Right lobe of liver (tissue), 6 donors: ENCODE data around the gene CHMP1A. TPM values are rescaled to one million over a fixed set of nuclear protein-coding genes. Genes with fewer than 3 reads are reported as not detected.
A peak's percentile ranks its signal among the peaks of the same experiment; 100 is the strongest.

Experiments
- ATAC-seq, 4 donors: fragments of 200-7000 bp; cut with Tn5 transposase; one replicate each; pipeline ENCODE4 v1.9.1; 2020; ENCODE audit warnings: mild to moderate bottlenecking in 4 of 4, moderate library complexity in 4 of 4
- DNase-seq, 3 donors: peaks; one replicate each; pipeline ENCODE4 v3.0.0-alpha.2; 2020
- H3K27ac ChIP-seq, 3 donors: fragments of 200-600 bp; one replicate each; pipeline ENCODE4 v1.8.0; 2022
- H3K27me3 ChIP-seq, 2 donors: fragments of 200-600 bp; one replicate each; pipeline ENCODE4 v1.8.0; 2022
- H3K36me3 ChIP-seq, 4 donors: fragments of 200-600 bp; sonication (generic) in 1 of 4; one replicate each; pipeline versions ENCODE4 v1.5.1 to v1.8.0; 2017 to 2022; ENCODE audit warnings: control low read depth in 1 of 4
- H3K4me1 ChIP-seq, 4 donors: fragments of 200-600 bp; sonication (generic) in 1 of 4; one replicate each; pipeline versions ENCODE4 v1.5.1 to v1.8.0; 2017 to 2022; ENCODE audit warnings: control low read depth in 1 of 4
- H3K4me3 ChIP-seq, 3 donors: fragments of 200-600 bp; one replicate each; pipeline ENCODE4 v1.8.0; 2022
- H3K9me3 ChIP-seq, 4 donors: fragments of 200-600 bp; sonication (generic) in 1 of 4; one replicate each; pipeline versions ENCODE4 v1.5.1 to v1.8.0; 2017 to 2022; ENCODE audit warnings: control low read depth in 1 of 4
- POLR2A ChIP-seq: fragments of 450-650 bp; IDR thresholded peaks from one replicate; pipeline ENCODE4 v1.6.1; 2017; ENCODE audit warnings: antibody characterized with exemption, mild to moderate bottlenecking
- WGBS: methylation state at CpG from one replicate; pipeline ENCODE4 v1.1.6; 2018; ENCODE audit warnings: low coverage, low lambda C conversion rate; ENCODE audit not compliant: insufficient coverage; ENCODE audit errors: missing lambda C conversion rate; 5-methylcytosine and 5-hydroxymethylcytosine counted together
- intact Hi-C, 2 donors: fragments of 100-400 bp; cut with DNase I; formaldehyde crosslinking; loops; one replicate each; pipeline versions ENCODE4 v1.11.2 to v1.14.1; 2022
- total RNA-seq, 6 experiments: library from RNA; depleted of rRNA in 2 of 6; stranded (reverse); fragments of >200 nt in 2 of 6; fragmentation: NEBNext Ultra II Directional in 3 of 6; extraction: Animal tissue kit (Norgen Biotek cat#: 25700) in 3 of 6; gene quantifications; one replicate each; pipeline versions ENCODE4 v1.1.0 to v1.2.4, GENCODE V29; 2016 to 2023
- TF ChIP-seq, protein P1 (sequence below), 4 donors: fragments of 200-600 bp in 3 of 4; fragments of 450-650 bp in 1 of 4; IDR thresholded peaks; one replicate each; pipeline versions ENCODE4 v1.5.1 to v1.8.0; 2016 to 2022; ENCODE audit warnings: antibody characterized with exemption in 4 of 4, mild to moderate bottlenecking in 2 of 4
- donor health status: DM: no; HTN: yes; CAD: no.
- donor health status: DM: no; HTN: no; CAD: no.
- donor health status: DM: no; HTN: no; CAD: no.
- donor health status: DM: no; HTN: yes; CAD: no.
- donor health status: DM: no; HTN: yes; CAD: no.

The CHMP1A gene
- total RNA-seq, 6 experiments from 2014 or later: 27.2 to 42.3 (median 33.1) TPM

GRCh38 chr16:89605186-89605970 lies 52.1 kb downstream of the CHMP1A start:
- intact Hi-C loops: no loop called here
- 60% methylated on average over 1 of the region's 34 CpGs for WGBS

DNA sequence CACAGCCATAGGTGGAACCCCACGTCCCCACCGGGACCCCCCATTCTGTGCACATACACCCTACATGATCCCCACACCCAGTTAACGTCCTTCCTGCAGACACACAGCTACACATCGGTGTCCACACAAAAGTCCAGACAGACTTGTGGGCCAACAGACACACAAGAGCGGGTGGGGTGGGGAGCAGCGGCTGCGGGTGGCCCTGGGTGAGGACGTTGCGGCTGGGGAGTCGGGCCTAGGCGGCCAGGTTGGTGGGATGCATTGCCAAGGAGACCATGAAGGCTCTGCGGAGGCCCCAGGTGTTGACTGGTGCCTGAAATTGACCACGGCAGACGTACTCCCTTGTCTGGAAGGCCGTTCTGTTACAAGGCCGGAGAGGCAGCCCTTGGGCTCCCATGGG lies 52.7 kb downstream of the CHMP1A start:
- Histone ChIP-seq H3K36me3 (no peaks in the 10 kb centered on the region), H3K4me3 (no peak overlapping the region), H3K27me3 (no peaks in the 10 kb centered on the region), H3K27ac (no peak overlapping the region), H3K4me1 (no peaks in the 10 kb centered on the region), H3K9me3 (no peaks in the 10 kb centered on the region)
- 69% methylated on average over 7 of the region's 16 CpGs for WGBS
- no peak for ATAC-seq
- DNase-seq: no peak
- TF ChIP-seq, protein P1, sequence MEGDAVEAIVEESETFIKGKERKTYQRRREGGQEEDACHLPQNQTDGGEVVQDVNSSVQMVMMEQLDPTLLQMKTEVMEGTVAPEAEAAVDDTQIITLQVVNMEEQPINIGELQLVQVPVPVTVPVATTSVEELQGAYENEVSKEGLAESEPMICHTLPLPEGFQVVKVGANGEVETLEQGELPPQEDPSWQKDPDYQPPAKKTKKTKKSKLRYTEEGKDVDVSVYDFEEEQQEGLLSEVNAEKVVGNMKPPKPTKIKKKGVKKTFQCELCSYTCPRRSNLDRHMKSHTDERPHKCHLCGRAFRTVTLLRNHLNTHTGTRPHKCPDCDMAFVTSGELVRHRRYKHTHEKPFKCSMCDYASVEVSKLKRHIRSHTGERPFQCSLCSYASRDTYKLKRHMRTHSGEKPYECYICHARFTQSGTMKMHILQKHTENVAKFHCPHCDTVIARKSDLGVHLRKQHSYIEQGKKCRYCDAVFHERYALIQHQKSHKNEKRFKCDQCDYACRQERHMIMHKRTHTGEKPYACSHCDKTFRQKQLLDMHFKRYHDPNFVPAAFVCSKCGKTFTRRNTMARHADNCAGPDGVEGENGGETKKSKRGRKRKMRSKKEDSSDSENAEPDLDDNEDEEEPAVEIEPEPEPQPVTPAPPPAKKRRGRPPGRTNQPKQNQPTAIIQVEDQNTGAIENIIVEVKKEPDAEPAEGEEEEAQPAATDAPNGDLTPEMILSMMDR (IDR thresholded peaks at IDR 0.05): no peak
- TF ChIP-seq POLR2A: no peak
- intact Hi-C loops: no loop called here

More at GRCh38 chr16:89605186-89605970, 52.1 kb downstream of the CHMP1A start:
- H3K4me1 ChIP-seq: no peaks in the 10 kb centered on the region
- no peaks in the 10 kb centered on the region for H3K27me3 ChIP-seq
- no peaks in the 10 kb centered on the region for H3K9me3 ChIP-seq
- no peak overlapping the region for H3K27ac ChIP-seq
- no peaks in the 10 kb centered on the region for H3K36me3 ChIP-seq
- TF ChIP-seq, protein P1 (IDR thresholded peaks at IDR 0.05): no peak
- no peak for TF ChIP-seq POLR2A
- H3K4me3 ChIP-seq: no peak overlapping the region
- ATAC-seq: no peak
- DNase-seq: no peak

DNA sequence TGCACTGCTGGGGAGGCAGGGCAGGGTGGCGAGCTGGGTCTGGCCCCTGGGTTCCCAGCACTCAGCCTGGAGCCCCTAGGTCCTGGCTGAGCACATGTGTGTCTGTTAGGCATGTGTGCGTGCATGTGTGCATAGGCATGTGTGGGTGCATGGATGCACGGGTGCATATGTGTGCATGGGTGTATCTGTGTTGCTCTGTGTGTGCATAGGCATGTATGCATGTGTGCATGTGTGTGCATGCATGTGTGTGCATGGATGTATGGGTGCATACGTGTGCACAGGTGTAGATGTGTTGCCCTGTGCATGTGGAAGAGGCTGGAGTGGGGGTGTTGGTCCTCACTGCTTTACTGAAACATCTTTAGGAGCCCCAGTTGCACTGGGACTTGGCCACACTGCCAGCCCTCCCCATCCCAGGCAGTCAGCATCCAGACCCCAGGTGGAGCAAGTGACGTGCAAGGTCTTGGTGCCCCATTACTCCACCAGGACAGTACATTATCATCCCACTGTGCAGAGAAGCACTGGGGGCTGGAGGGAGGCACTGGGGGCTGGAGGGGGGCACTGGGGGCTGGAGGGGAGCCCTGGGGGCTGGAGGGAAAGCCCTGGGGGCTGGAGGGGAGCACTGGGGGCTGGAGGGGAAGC lies 54.4 kb downstream of the CHMP1A start:
- Histone ChIP-seq H3K36me3 (no peaks in the 10 kb centered on the region), H3K27ac (no peak overlapping the region), H3K4me1 (no peaks in the 10 kb centered on the region), H3K4me3 (no peak overlapping the region), H3K9me3 (no peaks in the 10 kb centered on the region), H3K27me3 (no peaks in the 10 kb centered on the region)
- peak in 2 of 4 donors; percentile 8 to 12 for ATAC-seq
- TF ChIP-seq, protein P1 (IDR thresholded peaks at IDR 0.05): no peak
- no peak for TF ChIP-seq POLR2A
- WGBS: no CpG with 5 or more reads among the region's 5 CpGs
- intact Hi-C loops: no loop called here
- DNase-seq: no peak

DNA sequence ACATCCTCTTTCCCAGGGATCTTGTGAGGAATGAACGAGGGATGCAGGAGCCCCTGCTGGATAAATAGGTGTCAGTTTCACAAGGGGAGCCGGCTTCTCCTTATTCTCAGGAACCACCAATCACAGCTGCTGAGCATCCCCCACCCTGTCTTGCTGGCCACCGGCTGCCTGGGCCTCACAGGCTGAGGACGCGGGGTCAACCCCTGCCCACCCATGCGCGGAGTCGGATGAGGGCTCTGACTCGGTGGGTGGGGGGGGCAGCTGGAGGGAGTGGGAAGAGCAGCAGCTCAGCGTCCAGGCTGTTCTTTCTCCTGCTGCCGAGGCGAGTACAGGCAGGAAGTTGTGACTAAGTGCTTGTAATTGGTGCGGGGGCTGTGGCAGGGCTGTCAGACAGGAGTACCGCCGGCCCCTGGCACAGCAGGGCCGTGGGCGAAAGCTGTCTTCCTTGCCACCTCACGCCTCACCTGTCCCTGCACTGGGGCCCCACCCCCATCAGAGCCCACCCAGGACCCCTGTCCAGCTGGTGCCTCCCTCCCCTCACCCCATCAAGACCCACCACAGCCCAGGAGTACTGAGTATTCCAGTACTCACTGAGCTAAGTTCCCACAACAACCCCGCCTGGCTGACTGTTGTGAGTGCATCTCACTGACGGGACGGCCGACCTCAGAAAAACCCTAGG lies 55.1 kb downstream of the CHMP1A start:
- Histone ChIP-seq H3K4me3 (no peak overlapping the region), H3K36me3 (no peaks in the 10 kb centered on the region), H3K4me1 (no peaks in the 10 kb centered on the region), H3K9me3 (no peaks in the 10 kb centered on the region), H3K27me3 (no peaks in the 10 kb centered on the region), H3K27ac (no peak overlapping the region)
- ATAC-seq: peak; percentile 43 to 70 (median 52)
- intact Hi-C loops: no loop called here
- WGBS: 0% methylated on average over 4 of the region's 22 CpGs
- no peak for DNase-seq
- TF ChIP-seq, protein P1 (IDR thresholded peaks at IDR 0.05): no peak
- TF ChIP-seq POLR2A: no peak
